ENCODE results near the gene CPA3.

The CPA3 gene

DNA sequence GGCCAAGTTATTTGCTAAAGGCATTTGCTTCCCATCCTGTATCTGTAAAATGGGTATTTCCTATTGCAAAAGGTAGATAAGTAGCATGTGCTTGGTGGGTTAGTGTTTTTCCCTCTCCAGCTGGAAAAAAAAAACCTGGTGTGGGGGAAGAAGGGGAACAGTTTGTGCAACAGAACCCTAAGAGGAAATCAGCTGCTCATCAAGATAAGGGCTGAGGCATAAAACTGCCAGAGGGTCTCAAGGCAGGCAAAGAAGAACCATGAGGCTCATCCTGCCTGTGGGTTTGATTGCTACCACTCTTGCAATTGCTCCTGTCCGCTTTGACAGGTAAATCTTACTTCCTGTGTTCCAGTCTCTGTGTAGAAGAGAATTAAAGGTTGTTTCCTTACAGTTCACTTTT, at the start of gene CPA3:
TSS of gene CPA3 (plus strand) at position 248 of the 400 bp plus-strand sequence. CDS start at position 260, 12 bp downstream.
- no peak for DNase-seq (ENCODE audit: low spot score)

- no peak for DNase-seq (ENCODE audit: low spot score)
Measured at GRCh38 chr3:148815316-148816110, 49.6 kb upstream of the CPA3 start.

DNA sequence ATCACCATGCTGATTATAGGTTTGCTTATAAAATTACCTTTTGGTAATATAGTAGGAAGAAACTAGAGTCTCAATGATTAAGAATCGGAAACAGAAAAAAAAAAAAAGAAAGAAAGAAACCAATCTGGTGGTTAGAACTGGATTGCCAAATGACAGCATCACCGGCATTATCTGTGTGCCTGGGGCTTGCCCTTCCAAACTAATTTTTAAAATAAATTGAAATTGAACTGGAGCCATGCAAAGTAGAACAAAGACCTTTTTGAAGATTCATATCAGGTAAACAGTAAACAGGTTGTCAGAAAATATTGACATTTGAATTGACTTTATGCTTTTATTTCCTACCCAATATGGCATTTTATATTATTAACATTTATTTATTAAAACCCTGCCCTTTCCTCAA, 48.7 kb upstream of the CPA3 start:
- DNase-seq (ENCODE audit: low spot score), result no peak

DNA sequence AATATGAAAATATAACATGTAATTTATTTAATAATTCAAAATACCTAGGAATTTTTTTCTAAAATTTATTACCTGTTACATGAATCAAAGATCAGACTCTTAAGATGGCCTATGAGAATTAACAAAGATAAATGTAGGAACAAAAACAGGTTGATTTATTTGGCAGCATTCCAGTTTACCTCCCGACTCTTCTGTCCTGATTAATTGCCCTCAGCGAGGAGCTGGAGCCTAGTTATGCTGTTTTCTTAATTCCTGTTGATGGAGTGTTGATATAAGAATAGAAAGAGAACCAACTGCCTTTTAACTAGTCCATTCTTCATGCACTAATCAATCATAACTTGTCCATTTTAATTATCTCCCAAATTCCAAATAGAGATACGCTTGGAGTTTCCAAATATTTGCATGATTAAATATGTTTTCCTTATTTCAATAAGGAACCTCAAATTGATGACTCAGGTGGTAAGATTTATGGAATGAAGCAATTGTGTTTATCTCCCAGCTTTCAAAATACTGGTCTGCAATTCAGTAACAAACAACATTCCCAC, 48.0 kb upstream of the CPA3 start:
- DNase-seq (ENCODE audit: low spot score), result no peak

DNA sequence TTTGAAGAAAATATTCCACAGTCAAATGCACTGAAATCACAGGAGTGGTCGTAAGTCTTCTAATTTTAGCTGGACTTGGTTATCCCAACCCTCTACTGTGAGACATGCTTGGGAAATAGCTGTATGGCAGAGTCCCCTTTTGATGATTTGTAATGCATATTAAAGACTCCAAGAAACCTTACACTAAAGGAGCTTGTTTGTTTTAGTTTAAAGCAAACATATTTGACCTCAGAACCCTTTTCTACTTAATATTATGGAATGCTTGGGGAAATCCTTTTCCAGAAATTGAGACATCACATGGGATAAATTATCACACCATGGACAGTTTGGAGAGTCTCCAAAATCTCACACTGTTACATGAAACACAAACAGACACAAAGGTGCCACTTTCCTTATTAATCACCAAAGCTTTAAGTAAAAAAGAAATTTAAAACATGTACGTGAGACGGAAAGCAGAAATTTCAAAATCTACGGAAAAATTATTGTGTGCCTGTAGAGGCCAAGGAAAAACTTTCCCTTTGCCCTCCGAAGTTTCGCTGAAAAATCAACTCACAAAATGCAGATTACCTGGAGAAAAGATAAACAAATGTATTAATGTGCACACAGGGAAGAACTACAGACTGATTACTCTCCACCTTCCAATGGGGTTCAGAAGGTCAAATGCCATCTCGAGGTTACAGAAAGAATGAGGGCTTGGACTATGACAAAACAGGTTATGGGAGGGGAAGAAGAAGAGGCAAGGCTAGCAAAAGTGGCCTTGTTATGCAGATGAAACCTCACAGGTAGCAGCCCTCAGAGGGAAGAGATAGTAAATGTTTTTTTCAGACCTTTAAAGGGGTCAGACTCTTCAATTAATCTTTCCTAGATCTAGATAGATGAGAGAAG, 44.5 kb upstream of the CPA3 start:
- no peak for DNase-seq (ENCODE audit: low spot score)

DNA sequence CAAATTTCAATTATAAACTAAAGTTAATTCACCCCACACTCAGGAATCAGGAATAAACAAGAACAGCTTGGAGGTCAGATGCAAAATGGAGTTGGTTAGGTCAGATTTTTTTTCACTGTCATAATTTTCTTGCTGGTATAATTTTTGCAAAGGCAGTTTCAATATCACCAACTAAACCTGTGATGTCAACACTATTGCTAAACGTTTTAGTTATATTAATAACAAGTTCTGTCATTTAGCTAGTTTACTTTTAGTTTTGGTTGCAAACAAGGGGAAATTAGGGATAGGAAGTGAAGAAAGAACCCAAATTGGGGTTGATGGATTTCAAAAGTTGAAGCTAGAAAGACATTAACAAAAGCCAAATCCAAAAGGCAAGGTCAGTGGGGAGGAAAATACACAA, 42.1 kb upstream of the CPA3 start:
- no peak for DNase-seq (ENCODE audit: low spot score)

DNA sequence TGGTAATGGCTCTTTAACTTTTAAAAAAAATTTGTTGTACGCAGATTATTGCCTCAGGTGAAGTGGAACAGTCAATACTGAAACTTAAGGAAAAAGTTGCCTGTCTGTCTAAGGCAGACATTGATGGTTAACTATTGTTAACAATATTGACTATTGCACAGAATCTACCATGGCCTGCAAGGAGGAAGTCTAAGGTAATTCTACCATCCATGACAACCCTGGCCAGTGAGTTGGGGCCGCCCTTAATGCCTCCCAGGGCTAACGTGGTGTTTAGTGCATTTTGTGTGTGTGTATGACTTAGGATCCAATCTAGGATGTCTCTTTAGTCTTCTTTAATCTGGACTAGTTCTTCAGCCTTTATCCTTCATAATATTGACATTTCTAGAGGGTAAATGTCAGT, 39.6 kb upstream of the CPA3 start:
- no peak for DNase-seq (ENCODE audit: low spot score)

DNA sequence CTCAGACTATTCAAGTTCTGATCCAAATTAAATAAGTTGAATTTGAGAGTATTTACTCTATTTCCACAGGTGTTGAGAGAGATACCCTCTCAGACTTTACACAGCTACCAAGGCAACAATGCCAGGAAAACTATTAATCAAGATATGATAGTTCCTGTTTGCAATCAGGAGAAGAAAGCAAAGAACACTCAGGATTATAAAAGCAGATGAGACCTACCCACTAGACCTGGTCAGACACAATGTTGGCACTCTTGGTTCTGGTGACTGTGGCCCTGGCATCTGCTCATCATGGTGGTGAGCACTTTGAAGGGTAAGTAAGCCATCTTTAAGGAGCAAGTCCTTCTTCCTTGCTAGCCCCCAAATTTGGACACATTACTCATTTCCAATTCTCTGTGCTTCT, 37.5 kb upstream of the CPA3 start, which contains the start of gene CPB1:
TSS of gene CPB1 (plus strand) at position 227 of the 400 bp plus-strand sequence. CDS start at position 240, 13 bp downstream.
- no peak for DNase-seq (ENCODE audit: low spot score)

GRCh38 chr3:148828136-148828690, 36.9 kb upstream of the CPA3 start:
- no peak for DNase-seq (ENCODE audit: low spot score)

DNA sequence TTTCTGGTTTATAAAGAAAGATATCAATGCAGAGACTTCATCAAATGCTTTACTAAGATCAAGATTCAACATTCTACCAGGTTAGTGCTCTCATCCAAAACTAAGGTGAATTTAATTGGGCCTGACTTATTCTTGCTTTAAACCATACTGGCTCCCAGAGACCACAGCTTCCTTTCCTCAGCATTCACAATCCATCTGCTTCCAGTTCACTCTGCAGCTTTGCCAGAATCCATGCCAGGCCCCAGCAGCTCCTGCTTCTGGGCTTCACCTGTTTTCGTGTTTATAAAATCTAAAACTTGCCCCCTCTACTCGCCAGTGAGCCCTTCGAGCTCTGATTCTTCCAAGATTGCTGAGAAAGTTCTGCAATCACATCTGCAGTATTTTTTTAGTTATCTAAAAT, 35.2 kb upstream of the CPA3 start:
- DNase-seq (ENCODE audit: low spot score), result no peak

GRCh38 chr3:148833223-148833622, 31.9 kb upstream of the CPA3 start:
- DNase-seq (ENCODE audit: low spot score), result no peak

DNA sequence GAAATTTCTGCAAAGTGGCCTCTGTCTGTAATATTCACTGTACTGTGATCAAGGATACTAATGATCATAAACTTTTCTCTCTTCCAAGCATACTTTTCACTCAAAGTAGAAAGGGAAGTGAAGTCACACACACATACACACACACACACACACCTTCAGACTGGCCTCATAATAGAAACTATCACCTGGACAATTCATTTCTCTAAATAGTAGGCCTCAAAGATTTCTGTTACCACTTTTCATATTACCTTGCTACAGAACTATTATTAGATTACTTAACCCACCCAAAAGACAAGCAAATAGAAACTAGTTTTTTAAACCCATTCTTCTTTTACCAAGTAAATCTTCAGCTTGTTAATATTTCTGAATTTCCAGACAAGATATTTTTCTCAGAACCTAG, 25.3 kb upstream of the CPA3 start:
- no peak for DNase-seq (ENCODE audit: low spot score)

DNA sequence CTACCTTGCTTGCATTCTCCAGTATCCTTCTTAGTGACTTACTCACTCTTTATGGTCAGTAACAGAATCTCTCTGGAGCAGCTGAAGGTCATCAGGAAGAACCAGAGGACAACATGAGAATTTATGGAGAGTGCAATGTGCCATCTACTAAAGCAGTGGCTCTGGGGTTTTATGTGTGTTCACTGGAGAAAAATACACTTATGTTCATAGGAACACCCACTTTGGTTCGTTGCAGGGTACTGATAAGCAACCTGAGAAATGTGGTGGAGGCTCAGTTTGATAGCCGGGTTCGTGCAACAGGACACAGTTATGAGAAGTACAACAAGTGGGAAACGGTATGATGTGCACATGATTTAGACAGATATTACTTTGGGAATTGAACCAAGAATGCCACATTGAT, 24.6 kb upstream of the CPA3 start:
- DNase-seq (ENCODE audit: low spot score), result peak; percentile 17

GRCh38 chr3:148845756-148846395, 19.2 kb upstream of the CPA3 start:
- no peak for DNase-seq (ENCODE audit: low spot score)

DNA sequence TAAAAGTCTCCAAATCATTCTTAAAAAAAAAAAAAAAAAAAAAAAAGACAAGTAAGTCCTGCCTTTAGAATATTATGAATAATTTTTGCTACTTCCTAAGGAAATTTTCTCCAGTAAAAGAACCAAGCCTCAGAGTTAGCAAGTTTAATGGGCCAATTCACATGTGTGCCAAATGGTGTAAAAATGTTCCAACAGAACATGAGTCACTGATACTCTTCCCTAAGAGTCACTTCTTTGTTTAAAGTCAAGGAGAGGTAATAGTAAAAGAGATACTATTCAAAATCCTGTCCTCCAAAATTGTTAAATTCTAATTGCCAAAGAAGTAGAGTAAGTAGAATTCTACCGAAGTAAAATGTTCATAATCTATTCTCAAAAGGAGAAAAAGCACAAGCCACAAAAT, 17.7 kb upstream of the CPA3 start:
- no peak for DNase-seq (ENCODE audit: low spot score)

DNA sequence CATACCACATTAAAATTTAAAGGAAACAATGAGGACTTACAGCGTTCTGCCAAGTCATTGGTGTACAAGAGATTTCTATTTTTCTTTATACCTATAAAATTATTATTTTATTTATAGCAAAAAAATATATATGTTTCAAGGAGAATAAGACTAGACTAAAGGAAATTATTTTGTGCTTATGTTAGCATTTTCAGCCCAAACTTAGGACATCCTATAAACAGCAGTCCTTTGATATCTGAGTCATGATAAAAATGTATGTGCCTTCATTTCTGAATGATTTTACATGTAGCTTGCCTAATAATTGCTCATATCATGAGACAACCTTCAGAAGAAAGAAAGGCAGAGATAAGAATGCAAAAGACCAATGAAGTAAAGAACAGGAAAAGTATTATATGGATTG, 16.7 kb upstream of the CPA3 start:
- DNase-seq (ENCODE audit: low spot score), result no peak

DNA sequence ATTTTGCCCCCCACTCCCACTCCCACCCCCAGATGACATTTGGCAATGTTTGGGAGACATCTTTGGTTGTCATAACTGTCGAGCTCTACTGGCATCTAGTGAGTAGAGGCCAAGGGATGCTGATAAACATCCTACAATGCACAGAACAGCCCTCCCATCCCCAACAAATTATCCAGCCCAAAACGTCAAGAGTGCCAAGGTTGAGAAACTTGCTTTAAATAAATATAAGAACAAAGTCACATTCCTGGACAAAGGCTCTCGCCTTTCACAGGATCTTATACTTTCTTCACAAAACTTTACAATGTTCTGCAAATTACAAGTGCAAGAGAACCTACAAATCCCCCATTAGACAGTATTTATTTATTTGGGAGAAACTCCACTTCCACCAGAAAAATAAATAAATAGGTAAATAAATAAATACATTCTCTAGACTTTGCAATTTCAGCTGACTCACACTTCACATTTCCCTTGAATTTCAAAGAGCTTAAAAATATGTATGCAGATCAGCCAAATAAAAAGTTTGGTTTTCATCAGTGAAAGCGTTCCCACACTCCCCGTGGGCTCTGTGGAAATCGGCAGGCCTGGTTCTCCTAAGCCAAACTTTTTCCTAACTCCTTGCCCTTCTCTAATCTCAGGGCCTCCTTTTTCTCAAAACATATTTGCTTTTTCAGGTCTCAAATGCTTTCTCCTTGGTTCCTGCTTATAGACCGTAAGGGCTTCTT, 12.7 kb upstream of the CPA3 start:
- DNase-seq (ENCODE audit: low spot score), result no peak

DNA sequence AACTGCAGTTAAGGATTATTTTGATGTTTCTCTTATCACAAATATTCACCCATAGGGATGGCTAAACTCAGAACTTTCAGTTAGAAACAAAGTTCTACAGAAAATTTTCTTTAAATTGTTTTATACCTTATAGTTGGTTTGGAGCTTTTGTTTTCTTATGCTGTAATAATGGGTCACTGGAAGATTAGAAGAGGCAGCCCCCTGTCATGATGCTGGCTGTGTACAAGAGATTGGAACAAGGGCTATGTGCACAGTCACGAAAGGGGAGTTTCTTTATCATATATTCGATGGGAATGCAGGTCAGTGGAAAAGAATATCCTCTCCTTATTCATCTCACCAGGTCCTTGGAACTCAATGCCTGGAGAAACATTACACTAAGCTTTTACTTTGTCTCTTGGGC, 12.0 kb upstream of the CPA3 start:
- DNase-seq (ENCODE audit: low spot score), result no peak

DNA sequence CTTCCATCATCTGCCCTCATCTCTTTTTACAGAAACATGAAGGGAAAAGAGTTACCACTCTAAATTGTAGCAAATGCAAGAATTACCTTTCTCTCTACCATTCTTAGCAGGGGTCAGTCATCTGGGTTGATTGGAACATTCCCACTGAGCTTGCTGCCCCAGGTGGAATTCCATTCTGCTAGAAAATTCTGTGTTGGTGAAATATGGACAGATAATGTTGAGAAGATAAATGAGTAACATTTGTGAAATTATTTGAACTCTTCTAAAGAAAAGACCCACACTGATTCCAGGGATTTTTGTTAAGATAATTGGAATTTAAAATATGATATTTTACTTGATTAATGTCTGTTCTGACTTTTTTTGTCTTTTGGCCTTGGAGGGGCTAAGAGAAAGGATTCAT, 11.0 kb upstream of the CPA3 start:
- no peak for DNase-seq (ENCODE audit: low spot score)

DNA sequence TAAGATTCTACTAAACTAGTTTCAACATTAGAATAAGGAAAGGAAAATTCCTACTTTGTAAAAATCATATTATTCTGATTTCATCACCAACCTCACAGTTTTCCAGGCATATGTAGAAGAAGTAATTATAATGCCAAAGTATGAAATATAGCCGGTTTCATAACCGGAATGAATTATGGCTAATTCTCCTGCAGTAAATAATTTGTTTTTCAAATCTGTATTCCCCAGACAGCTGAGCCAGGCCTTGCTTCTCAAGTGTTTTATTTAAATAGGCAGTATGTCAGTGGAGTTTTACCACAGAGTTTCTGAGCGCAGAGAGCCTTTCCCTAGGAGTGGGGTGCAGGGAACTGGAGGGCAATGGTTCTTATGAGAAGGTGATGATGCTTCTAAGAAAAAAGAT, 8.7 kb upstream of the CPA3 start:
- no peak for DNase-seq (ENCODE audit: low spot score)

DNA sequence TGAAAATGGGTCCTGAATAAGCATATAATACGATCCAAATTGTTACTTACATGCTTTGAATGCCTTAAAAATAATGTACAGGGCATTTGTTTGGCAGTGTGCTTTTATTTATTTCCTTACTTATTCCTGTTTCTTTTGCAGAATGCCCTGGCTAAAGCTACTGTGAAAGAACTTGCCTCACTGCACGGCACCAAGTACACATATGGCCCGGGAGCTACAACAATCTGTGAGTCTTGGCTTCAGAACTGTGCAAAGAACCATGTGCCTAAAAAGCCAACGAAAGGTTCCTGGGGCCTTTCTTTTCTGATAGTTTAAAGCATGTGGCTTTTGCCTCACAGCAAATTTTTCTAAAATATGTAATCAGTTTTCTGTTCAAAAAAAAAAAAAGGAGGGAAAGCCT, 7.8 kb upstream of the CPA3 start:
- DNase-seq (ENCODE audit: low spot score), result no peak

Data from hematopoietic multipotent progenitor cell treated with erythropoietin and hydrocortisone succinate and interleukin-3 and kit ligand, for 15 days (in vitro differentiated cells).